BLaER1 treated with 17β-estradiol and CSF1 and Interleukin-3, amounts not matched to agents 10 nM and 100 nM (cell line): Measurements from ENCODE around the gene ROBO1.

Source experiments
- H3K27ac ChIP-seq, 11 experiments: shearing (Covaris generic); formaldehyde crosslinking; 2 replicates each; pipeline ENCODE4 v1.8.1; 2022
- H3K27me3 ChIP-seq, 11 experiments: shearing (Covaris generic); formaldehyde crosslinking; 2 replicates each; pipeline ENCODE4 v1.8.1; 2022
- H3K36me3 ChIP-seq, 11 experiments: shearing (Covaris generic); formaldehyde crosslinking; 2 replicates each; pipeline ENCODE4 v1.8.1; 2022
- H3K4me1 ChIP-seq, 10 experiments: shearing (Covaris generic); formaldehyde crosslinking; 2 replicates each; pipeline ENCODE4 v1.8.1; 2022
- H3K4me2 ChIP-seq, 11 experiments: shearing (Covaris generic); formaldehyde crosslinking; 2 replicates each; pipeline ENCODE4 v1.8.1; 2022
- H3K4me3 ChIP-seq, 10 experiments: shearing (Covaris generic); formaldehyde crosslinking; 2 replicates each; pipeline ENCODE4 v1.8.1; 2022
- H3K9ac ChIP-seq, 11 experiments: shearing (Covaris generic); formaldehyde crosslinking; 2 replicates each; pipeline ENCODE4 v1.8.1; 2022
- H3K9me3 ChIP-seq, 11 experiments: shearing (Covaris generic); formaldehyde crosslinking; replicated peaks in 1 of 11; 2 replicates each; pipeline ENCODE4 v1.8.1; 2022
- H4K20me1 ChIP-seq, 11 experiments: shearing (Covaris generic); formaldehyde crosslinking; 2 replicates each; pipeline ENCODE4 v1.8.1; 2022
- Cebpa-rat ChIP-seq, 11 experiments: shearing (Covaris generic); IDR thresholded peaks; 2 replicates each; pipeline ENCODE4 v1.8.1; 2022

ROBO1 gene

GRCh38 chr3:78611278-78611677, 1156.5 kb downstream of the ROBO1 start:
- no peak for TF ChIP-seq Cebpa-rat (IDR thresholded peaks at IDR 0.05)

DNA sequence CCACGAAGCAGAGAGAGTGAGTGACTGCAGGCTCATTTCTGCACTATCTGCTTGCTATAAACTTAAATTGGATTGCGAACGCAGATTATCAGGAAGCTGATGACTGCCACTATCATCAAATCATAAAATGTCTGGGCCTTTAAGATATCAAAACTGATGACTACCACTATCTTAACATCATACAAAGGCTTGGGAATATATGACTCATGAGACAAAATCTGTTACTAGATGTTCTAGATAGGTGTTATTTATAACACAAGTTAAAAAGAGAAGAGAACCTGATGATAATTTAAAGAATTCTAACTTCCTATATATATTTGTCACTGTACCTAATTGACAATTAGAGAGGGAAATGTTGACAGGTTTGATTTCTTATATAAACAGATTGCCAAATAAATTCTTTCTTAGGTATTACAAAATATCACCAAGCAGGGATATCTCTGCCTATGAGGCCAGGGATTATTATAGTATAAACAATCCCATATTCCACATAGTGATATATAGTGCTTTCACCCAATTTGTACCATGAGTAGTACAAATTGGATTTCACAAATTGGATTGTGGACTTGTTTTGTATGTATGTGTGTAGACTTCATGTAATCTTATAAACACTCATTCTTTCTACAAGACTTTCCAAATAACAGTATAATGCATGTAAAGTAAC, 1157.2 kb downstream of the ROBO1 start:
- Histone ChIP-seq H3K4me2 (no peak overlapping the region), H3K36me3 (peaks cover 41 to 97% (median 73%) of the 10 kb centered on the region in 11 experiments), H3K4me1 (no peaks in the 10 kb centered on the region), H3K27me3 (no peaks in the 10 kb centered on the region), H4K20me1 (no peaks in the 10 kb centered on the region), H3K4me3 (no peak overlapping the region), H3K9me3 (no peaks in the 10 kb centered on the region), H3K9ac (no peak overlapping the region), H3K27ac (no peak overlapping the region)
- no peak for TF ChIP-seq Cebpa-rat (IDR thresholded peaks at IDR 0.05)

More at GRCh38 chr3:78611278-78611677, 1156.5 kb downstream of the ROBO1 start:
- Histone ChIP-seq H3K27ac (no peak overlapping the region), H3K4me2 (no peak overlapping the region), H3K4me3 (no peak overlapping the region), H3K36me3 (peaks cover 38 to 94% (median 70%) of the 10 kb centered on the region in 11 experiments), H3K27me3 (no peaks in the 10 kb centered on the region), H3K9ac (no peak overlapping the region), H3K4me1 (no peaks in the 10 kb centered on the region), H3K9me3 (no peaks in the 10 kb centered on the region), H4K20me1 (no peaks in the 10 kb centered on the region)

- H3K27me3 ChIP-seq, result no peaks in the 10 kb centered on the region
- peaks cover 37 to 97% (median 73%) of the 10 kb centered on the region in 11 experiments for H3K36me3 ChIP-seq
- H3K4me1 ChIP-seq, result no peaks in the 10 kb centered on the region
- no peak overlapping the region for H3K4me3 ChIP-seq
- H3K4me2 ChIP-seq, result no peak overlapping the region
- no peak overlapping the region for H3K27ac ChIP-seq
- H3K9ac ChIP-seq, result no peak overlapping the region
- no peaks in the 10 kb centered on the region for H4K20me1 ChIP-seq
- H3K9me3 ChIP-seq, result no peaks in the 10 kb centered on the region
- no peak for TF ChIP-seq Cebpa-rat (IDR thresholded peaks at IDR 0.05)
Observed at GRCh38 chr3:78606756-78607155, 1161.0 kb downstream of the ROBO1 start.

DNA sequence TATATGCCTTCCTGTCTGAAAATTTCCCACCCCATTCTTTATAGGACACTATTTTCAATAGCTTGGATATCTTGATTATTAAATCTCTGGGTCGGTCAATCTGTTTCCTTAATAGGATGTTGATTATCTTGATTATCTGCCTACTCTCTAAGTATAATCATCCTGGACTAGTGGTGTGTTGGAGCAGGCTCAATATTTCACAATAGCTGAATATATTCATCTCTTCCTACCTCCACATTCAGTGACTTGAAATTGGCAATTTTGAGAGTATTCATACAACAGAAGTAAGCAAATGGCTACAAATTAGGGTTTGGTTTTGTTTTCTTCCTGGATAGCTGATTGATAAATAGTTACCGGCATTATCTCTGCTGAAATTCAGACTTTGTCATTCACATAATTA, 1162.6 kb downstream of the ROBO1 start:
- Histone ChIP-seq H3K4me2 (no peak overlapping the region), H3K4me1 (no peaks in the 10 kb centered on the region), H3K4me3 (no peak overlapping the region), H3K27ac (no peak overlapping the region), H3K27me3 (no peaks in the 10 kb centered on the region), H3K9ac (no peak overlapping the region), H3K9me3 (no peaks in the 10 kb centered on the region), H3K36me3 (peaks cover 39 to 97% (median 77%) of the 10 kb centered on the region in 11 experiments), H4K20me1 (no peaks in the 10 kb centered on the region)
- no peak for TF ChIP-seq Cebpa-rat (IDR thresholded peaks at IDR 0.05)

DNA sequence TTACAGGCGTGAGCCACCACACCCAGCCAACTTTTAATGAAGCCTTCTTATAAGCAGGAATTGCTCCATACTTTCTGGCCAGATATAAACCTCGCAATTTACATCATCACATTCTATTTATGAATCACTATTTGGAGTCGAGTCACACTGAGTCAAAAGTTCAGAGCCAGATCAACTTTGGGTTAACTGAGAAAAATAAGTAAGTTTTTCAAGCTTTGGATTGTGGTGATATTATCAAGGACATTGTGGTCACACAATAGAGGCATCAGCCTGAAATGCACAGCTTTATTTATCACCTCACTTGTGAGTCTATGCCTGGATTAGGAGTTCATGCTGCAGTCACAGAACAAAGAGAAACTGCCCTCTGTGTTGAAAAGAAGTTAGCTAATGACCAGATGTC, 1163.5 kb downstream of the ROBO1 start:
- no peaks in the 10 kb centered on the region for H3K27me3 ChIP-seq
- H3K9ac ChIP-seq, result no peak overlapping the region
- no peak overlapping the region for H3K4me2 ChIP-seq

DNA sequence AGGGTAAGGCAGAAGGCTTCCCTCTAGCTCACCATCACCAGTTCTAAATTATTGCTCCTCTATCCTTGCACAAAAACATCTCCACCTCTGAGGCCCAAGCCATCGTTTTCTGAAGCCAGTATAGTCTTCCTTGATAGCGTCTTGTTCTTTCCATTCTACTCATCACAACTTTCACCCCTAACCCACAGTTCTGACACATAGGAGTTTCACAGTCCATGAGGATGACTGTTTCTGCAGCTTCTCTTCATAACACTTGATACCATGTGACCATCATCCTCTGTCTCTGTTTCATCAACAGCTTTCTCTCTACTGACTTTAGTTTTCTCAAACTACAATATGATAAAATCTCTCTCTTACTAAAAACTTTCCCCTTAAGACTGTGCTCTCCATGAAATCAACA, 1166.5 kb downstream of the ROBO1 start:
- no peak overlapping the region for H3K9ac ChIP-seq
- H3K27ac ChIP-seq, result no peak overlapping the region
- no peak for TF ChIP-seq Cebpa-rat (IDR thresholded peaks at IDR 0.05)
- no peaks in the 10 kb centered on the region for H4K20me1 ChIP-seq
- peaks cover 38 to 99% (median 79%) of the 10 kb centered on the region in 11 experiments for H3K36me3 ChIP-seq
- H3K9me3 ChIP-seq, result no peaks in the 10 kb centered on the region
- H3K4me1 ChIP-seq, result no peaks in the 10 kb centered on the region
- no peak overlapping the region for H3K4me3 ChIP-seq
- no peak overlapping the region for H3K4me2 ChIP-seq
- H3K27me3 ChIP-seq, result no peaks in the 10 kb centered on the region

More for the DNA sequence above, 1163.5 kb downstream of the ROBO1 start:
- no peaks in the 10 kb centered on the region for H4K20me1 ChIP-seq
- no peak overlapping the region for H3K27ac ChIP-seq
- no peak for TF ChIP-seq Cebpa-rat (IDR thresholded peaks at IDR 0.05)
- no peaks in the 10 kb centered on the region for H3K9me3 ChIP-seq
- H3K36me3 ChIP-seq, result peaks cover 43 to 98% (median 85%) of the 10 kb centered on the region in 11 experiments
- H3K4me3 ChIP-seq, result no peak overlapping the region
- H3K4me1 ChIP-seq, result no peaks in the 10 kb centered on the region

- TF ChIP-seq Cebpa-rat (IDR thresholded peaks at IDR 0.05), result no peak
- Histone ChIP-seq H3K4me2 (no peak overlapping the region), H3K36me3 (peaks cover 0 to 17% (median 5%) of the 10 kb centered on the region in 11 experiments; a peak in 12 of 22 replicates), H3K27ac (no peak overlapping the region), H3K9me3 (no peaks in the 10 kb centered on the region), H3K27me3 (no peaks in the 10 kb centered on the region), H3K4me3 (no peak overlapping the region), H3K9ac (no peak overlapping the region), H3K4me1 (no peaks in the 10 kb centered on the region), H4K20me1 (no peaks in the 10 kb centered on the region)
Observed at GRCh38 chr3:78589778-78590177, 1178.0 kb downstream of the ROBO1 start.

GRCh38 chr3:78588906-78589621, 1178.7 kb downstream of the ROBO1 start:
- Histone ChIP-seq H3K9me3 (no peaks in the 10 kb centered on the region), H3K36me3 (peaks cover 0 to 10% (median 0%) of the 10 kb centered on the region in 11 experiments; a peak in 10 of 22 replicates), H3K4me1 (no peaks in the 10 kb centered on the region), H4K20me1 (no peaks in the 10 kb centered on the region), H3K27ac (no peak overlapping the region), H3K27me3 (no peaks in the 10 kb centered on the region), H3K4me2 (no peak overlapping the region), H3K4me3 (no peak overlapping the region), H3K9ac (no peak overlapping the region)
- no peak for TF ChIP-seq Cebpa-rat (IDR thresholded peaks at IDR 0.05)

GRCh38 chr3:78580681-78581080, 1187.1 kb downstream of the ROBO1 start:
- Histone ChIP-seq H3K4me2 (peak overlapping the region in 2 of 11 experiments; percentile 28 to 78; a peak in 5 of 22 replicates), H3K4me3 (no peak overlapping the region), H4K20me1 (no peaks in the 10 kb centered on the region), H3K36me3 (no peaks in the 10 kb centered on the region), H3K9me3 (no peaks in the 10 kb centered on the region), H3K4me1 (peaks cover 0 to 12% (median 0%) of the 10 kb centered on the region in 10 experiments; a peak in 3 of 20 replicates), H3K9ac (no peak overlapping the region), H3K27me3 (no peaks in the 10 kb centered on the region), H3K27ac (peak overlapping the region in 1 of 11 experiments; percentile 57; a peak in 1 of 22 replicates)
- no peak for TF ChIP-seq Cebpa-rat (IDR thresholded peaks at IDR 0.05)
